D721Med (cell line): Measurements from ENCODE around the gene NCOA6.
A peak's percentile ranks its signal among the peaks of the same experiment; 100 is the strongest.

ENCODE experiments used
- DNase-seq: peaks from one replicate; pipeline ENCODE4 v3.0.0; 2011; ENCODE audit warnings: low spot score; ENCODE audit not compliant: insufficient read length
- FAIRE-seq: peaks from 2 replicates; lab custom pipeline; 2011; peaks lifted over from hg19 to GRCh38; lab: Jason Lieb, UNC
- TF ChIP-seq, protein P1 (sequence below): IDR thresholded peaks from 2 replicates; pipeline ENCODE4 v1.5.1; 2012; ENCODE audit warnings: mild to moderate bottlenecking, control low read depth; ENCODE audit not compliant: insufficient read depth; ENCODE audit errors: missing control alignments

Gene NCOA6

DNA sequence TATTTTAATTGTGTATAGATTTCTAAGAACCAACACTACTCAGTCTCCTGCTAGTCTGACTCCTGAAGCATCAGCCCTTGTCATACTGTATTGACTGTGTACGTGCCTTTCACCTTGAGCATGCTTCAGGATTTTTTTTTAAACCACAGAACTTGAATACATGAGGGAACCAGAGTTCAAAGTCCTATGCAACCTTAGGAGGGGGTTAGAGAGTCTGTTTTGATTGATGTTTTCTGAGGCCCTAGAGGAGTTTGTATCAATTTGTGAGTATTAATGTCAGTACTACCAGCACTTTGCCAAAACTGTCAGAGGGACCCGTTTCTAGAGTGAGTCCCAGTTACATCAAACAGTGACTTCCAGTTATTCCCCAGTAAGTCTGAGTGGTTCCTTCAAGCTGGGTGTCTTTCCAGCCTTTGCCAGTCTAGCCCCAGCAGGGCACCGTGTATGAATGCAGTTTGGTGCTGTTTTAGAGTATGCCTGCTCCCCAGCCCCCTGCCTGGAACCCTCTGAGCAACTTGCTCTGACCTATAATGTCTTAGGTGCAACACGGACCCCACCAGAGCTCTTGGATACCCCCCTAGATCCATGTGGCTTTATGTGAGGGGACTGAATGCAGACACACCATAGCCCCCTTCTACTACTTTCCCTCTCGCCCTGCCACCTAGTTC, 112.8 kb downstream of the NCOA6 start:
- DNase-seq: no peak
- TF ChIP-seq, protein P1, sequence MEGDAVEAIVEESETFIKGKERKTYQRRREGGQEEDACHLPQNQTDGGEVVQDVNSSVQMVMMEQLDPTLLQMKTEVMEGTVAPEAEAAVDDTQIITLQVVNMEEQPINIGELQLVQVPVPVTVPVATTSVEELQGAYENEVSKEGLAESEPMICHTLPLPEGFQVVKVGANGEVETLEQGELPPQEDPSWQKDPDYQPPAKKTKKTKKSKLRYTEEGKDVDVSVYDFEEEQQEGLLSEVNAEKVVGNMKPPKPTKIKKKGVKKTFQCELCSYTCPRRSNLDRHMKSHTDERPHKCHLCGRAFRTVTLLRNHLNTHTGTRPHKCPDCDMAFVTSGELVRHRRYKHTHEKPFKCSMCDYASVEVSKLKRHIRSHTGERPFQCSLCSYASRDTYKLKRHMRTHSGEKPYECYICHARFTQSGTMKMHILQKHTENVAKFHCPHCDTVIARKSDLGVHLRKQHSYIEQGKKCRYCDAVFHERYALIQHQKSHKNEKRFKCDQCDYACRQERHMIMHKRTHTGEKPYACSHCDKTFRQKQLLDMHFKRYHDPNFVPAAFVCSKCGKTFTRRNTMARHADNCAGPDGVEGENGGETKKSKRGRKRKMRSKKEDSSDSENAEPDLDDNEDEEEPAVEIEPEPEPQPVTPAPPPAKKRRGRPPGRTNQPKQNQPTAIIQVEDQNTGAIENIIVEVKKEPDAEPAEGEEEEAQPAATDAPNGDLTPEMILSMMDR: no peak
- no peak for FAIRE-seq

DNA sequence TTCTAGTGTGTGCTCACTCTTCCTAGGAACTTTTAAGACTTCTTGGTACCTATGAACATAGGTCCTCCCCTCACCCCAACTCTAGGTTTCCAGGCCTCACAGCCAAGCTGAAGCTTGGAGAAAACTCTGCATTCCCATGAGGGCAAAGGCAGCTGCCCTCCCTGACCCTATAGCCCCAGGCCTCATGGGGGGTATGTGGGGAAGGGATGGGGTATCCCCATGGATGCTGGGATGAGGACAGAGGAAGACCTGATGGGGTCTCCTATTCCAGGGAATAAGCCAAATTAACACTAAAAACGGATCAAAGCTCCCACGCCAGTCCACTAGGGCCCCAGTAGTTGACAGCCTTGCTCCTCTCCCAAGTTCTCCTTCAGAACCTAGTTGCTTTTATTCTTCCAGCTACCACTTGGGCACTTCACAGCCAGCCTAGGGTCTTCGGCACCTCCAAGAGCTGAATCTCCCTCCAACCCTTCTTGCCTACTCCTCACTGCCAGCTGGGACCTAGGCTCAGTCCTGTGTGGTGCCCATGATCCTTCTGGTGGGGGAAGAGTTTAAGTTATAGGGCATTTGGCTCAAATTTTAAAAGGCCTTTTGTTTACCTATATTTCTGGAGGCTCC, 113.5 kb downstream of the NCOA6 start:
- TF ChIP-seq, protein P1: no peak
- FAIRE-seq (no peak), DNase-seq (no peak)

DNA sequence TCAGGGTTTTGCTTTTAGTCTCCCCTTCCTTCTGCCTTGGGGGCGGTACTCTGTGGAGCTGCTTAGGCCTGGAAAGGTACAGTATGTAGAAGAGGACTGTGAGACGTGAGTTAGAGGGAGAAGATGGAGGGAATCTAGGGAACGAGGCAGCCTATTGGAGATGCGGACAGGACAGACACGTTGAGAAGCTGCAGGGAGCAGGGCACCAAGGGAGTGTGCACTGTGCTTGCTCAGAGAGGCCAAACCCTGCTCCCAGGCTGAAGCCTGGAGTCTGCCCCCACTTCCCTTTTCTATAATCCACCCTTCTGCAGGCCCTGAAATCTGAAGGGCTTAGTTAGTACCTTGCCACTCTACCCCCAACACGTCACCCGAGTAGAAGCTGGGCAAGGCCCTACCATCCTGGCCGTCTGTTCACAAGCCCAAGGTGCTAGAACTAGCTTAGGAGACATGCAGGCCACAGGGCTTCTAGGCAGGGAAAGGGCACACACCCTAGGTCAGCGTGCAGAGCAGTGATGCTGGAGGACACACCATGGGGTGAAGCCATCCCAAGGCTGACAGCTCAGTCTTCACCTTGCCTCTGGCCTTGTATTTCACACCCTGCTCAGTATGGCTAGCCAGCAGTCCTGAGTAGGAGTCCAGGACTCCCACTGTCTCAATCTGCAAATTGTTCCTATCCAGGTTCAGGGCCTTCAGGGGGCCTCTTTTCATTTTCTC, 114.4 kb downstream of the NCOA6 start:
- TF ChIP-seq, protein P1: no peak
- DNase-seq: no peak
- no peak for FAIRE-seq

DNA sequence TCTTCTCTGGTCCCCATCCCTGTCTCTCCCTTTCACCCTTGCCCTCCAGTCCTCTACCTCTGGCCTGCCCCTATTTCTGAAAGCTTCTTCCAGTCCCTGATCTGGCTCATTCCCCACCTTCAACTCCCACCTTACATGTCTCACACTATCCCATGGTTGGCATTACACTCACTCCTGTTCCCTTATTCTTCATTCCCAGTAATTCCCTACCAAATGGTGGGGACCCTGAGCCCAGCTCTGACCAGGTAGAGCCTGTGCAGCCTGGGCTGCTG, 114.9 kb downstream of the NCOA6 start:
- TF ChIP-seq, protein P1: no peak
- FAIRE-seq (no peak), DNase-seq (no peak)

DNA sequence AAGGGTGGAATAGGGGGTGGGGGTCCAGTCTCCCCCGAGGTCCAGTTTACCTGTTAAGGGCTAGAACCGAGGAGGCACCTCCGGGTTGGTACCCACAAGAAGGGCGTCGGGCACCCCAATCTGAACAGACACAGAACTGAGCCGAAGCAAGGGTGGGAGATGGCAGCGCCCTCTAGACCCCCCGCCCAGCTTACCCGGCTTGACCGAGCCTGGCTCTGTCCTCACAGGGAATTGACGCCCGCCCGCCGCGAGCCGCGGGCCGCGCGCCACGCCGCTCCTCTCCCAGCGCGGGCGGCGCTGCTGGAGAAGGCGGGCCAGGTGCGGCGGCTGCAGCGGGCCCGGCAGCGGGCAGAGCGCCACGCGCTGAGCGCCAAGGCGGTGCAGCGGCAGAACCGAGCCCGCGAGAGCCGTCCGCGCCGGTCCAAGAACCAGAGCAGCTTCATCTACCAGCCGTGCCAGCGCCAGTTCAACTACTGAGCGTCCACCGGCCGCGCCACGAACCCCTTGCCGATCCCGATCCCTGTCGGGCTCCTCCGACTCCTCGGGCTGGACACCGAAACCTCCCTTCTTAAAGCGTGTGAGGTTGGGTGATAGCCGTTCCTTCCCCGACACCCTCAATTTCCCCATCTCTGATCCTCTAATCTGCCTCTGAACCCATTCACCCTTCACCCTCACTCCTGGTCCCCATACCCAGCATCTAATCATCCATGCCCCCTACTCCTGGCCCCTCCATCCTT, 115.5 kb downstream of the NCOA6 start:
- FAIRE-seq (no peak), DNase-seq (peak; percentile 71)
- TF ChIP-seq, protein P1: peak; percentile 17

DNA sequence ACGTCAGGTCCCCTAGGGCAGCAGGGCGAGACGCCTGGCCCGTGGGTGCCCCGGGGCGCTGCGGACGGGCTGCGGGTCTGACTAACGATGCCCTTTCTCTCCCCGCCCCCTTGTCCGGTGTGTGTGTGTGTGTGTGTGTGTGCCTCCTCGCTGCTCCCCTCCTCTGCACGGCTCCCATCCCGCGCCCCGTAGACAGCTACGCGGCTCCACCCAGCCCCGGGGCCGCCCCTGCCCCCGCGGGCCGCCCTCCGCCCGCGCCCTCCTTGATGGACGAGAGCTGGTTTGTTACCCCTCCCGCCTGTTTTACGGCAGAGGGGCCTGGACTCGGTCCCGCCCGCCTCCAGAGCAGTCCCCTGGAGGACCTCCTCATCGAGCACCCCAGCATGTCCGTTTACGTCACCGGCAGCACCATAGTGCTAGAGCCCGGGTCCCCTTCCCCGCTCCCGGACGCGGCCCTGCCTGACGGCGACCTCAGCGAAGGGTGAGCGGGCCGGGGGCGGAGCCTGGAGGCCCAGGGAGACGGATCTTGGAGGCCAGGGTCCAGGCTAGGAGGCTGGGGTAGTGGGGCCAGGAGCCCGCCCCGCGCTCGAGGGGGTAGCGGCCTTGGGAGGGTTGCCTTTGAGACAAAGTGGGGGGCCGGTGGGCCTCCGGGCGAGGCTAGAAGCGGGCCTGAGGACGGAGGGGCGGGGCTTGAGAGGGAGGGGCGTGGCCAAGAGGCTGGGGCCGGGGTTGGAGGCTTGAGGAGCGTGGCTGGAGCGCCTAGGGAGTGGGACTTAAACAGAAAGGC, 116.2 kb downstream of the NCOA6 start:
- TF ChIP-seq, protein P1: no peak
- no peak for FAIRE-seq
- peak; percentile 83 for DNase-seq
